Measurements from ENCODE around the gene MCTP2. TPM values are rescaled to one million over a fixed set of nuclear protein-coding genes. Genes with fewer than 3 reads are reported as not detected.

MCTP2 gene
- total RNA-seq, 4 donors from 2014 or later, result 35.2 to 84.0 (median 61.2) TPM

DNA sequence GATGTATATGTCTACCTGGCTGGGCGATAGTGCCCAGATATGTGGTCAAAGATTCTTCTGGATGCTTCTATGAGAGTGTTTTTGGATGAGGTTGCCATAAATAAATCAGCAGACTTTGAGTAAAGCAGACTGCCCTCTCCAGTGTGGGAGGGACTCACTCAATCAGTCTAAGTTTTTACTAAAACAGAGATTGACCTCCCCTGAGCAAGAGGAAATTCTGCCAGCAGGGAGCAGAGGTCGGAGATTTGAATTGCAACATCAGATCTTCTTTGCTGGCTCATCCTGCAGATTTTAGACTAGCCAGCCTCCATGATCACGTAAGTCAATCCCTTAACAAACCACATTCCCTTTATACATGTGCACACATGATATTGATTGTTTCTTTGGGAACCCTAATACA lies 300.9 kb downstream of the MCTP2 start:
- no peaks in the 10 kb centered on the region for H3K27me3 ChIP-seq
- H3K36me3 ChIP-seq, result no peaks in the 10 kb centered on the region
- intact Hi-C loops (cut with DNase I), result no loop called here
- TF ChIP-seq POLR2A (IDR thresholded peaks at IDR 0.05), result no peak
- TF ChIP-seq, protein P1, sequence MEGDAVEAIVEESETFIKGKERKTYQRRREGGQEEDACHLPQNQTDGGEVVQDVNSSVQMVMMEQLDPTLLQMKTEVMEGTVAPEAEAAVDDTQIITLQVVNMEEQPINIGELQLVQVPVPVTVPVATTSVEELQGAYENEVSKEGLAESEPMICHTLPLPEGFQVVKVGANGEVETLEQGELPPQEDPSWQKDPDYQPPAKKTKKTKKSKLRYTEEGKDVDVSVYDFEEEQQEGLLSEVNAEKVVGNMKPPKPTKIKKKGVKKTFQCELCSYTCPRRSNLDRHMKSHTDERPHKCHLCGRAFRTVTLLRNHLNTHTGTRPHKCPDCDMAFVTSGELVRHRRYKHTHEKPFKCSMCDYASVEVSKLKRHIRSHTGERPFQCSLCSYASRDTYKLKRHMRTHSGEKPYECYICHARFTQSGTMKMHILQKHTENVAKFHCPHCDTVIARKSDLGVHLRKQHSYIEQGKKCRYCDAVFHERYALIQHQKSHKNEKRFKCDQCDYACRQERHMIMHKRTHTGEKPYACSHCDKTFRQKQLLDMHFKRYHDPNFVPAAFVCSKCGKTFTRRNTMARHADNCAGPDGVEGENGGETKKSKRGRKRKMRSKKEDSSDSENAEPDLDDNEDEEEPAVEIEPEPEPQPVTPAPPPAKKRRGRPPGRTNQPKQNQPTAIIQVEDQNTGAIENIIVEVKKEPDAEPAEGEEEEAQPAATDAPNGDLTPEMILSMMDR (IDR thresholded peaks at IDR 0.05), result no peak
- no peak for DNase-seq
- no peak overlapping the region for H3K27ac ChIP-seq
- H3K4me1 ChIP-seq, result no peaks in the 10 kb centered on the region
- H3K9me3 ChIP-seq, result no peaks in the 10 kb centered on the region
- H3K4me3 ChIP-seq (replicated peaks in 1 of 3), result no peak overlapping the region
- WGBS, 2 donors, result 69 to 80% methylated on average over 3 of the region's 3 CpGs
